H1 (cell line): ENCODE results near the gene KCTD3. TPM values are rescaled to one million over a fixed set of nuclear protein-coding genes. Genes with fewer than 3 reads are reported as not detected.
A peak's percentile ranks its signal among the peaks of the same experiment; 100 is the strongest.

Experiments used
- CTCF ChIA-PET: fragments of 300-600 bp; sonication (Branson Sonifier 250); formaldehyde crosslinking; loops from one replicate; lab custom pipeline; 2021; ENCODE audit not compliant: partially characterized antibody; lab: Charles Lee
- POLR2A ChIA-PET: fragments of 300-600 bp; sonication (Branson Sonifier 250); formaldehyde crosslinking; loops from one replicate; lab custom pipeline; 2021; ENCODE audit warnings: inconsistent platforms; ENCODE audit not compliant: partially characterized antibody; lab: Charles Lee
- DNase-seq, 2 experiments: peaks; one replicate each; pipeline versions ENCODE4 v3.0.0 to v3.0.0-alpha.2; 2010 to 2022; ENCODE audit warnings: low spot score in 2 of 2, low read depth in 1 of 2, mixed read lengths in 1 of 2
- FAIRE-seq: peaks from 2 replicates; lab custom pipeline; 2011; peaks lifted over from hg19 to GRCh38; lab: Jason Lieb, UNC
- H2AFZ ChIP-seq: 2 replicates; pipeline ENCODE4 v1.8.1; 2012; ENCODE audit warnings: low read length, inconsistent platforms
- H2AK5ac ChIP-seq: 2 replicates; pipeline ENCODE4 v1.6.1; 2013; ENCODE audit warnings: low read depth, low read length
- H2BK120ac ChIP-seq: replicated peaks from 2 replicates; pipeline ENCODE3; 2013; ENCODE audit warnings: low read depth, low read length, inconsistent platforms
- H2BK12ac ChIP-seq: 2 replicates; pipeline ENCODE4 v1.6.1; 2013; ENCODE audit warnings: low read depth, low read length
- H2BK15ac ChIP-seq: 2 replicates; pipeline ENCODE4 v1.6.1; 2013; ENCODE audit warnings: low read length
- H2BK20ac ChIP-seq: 2 replicates; pipeline ENCODE4 v1.6.1; 2013; ENCODE audit warnings: low read length
- H2BK5ac ChIP-seq: 2 replicates; pipeline ENCODE4 v1.6.1; 2013; ENCODE audit warnings: low read depth, low read length
- H3K14ac ChIP-seq: 2 replicates; pipeline ENCODE4 v1.6.1; 2013; ENCODE audit warnings: inconsistent platforms; ENCODE audit not compliant: insufficient read length
- H3K18ac ChIP-seq: 2 replicates; pipeline ENCODE4 v1.6.1; 2013; ENCODE audit warnings: low read length; ENCODE audit errors: extremely low read depth
- H3K23ac ChIP-seq: 2 replicates; pipeline ENCODE4 v1.6.1; 2013; ENCODE audit warnings: inconsistent platforms; ENCODE audit not compliant: insufficient read length
- H3K23me2 ChIP-seq: 2 replicates; pipeline ENCODE4 v1.6.1; 2013; ENCODE audit warnings: low read depth, low read length
- H3K27ac ChIP-seq: 2 replicates; pipeline ENCODE4 v1.6.1; 2011; ENCODE audit warnings: low read depth, low read length, inconsistent platforms
- H3K27me3 ChIP-seq, 4 experiments: replicated peaks in 1 of 4; 1 replicate in 1 of 4; 2 replicates in 3 of 4; pipeline versions ENCODE4 v1.6.1 to v1.8.1; 2011 to 2013; ENCODE audit warnings: low read length in 3 of 4, mild to moderate bottlenecking in 3 of 4, inconsistent platforms in 2 of 4, mixed read lengths in 2 of 4, moderate library complexity in 1 of 4; ENCODE audit not compliant: control insufficient read depth in 3 of 4, insufficient read depth in 3 of 4; ENCODE audit errors: extremely low read depth in 1 of 4
- H3K36me3 ChIP-seq, 4 experiments: 2 replicates each; pipeline versions ENCODE4 v1.6.1 to v1.8.1; 2011 to 2013; ENCODE audit warnings: mild to moderate bottlenecking in 4 of 4, low read length in 3 of 4, moderate library complexity in 2 of 4, control low read depth in 1 of 4, inconsistent platforms in 1 of 4; ENCODE audit not compliant: insufficient read depth in 4 of 4, control insufficient read depth in 2 of 4
- H3K4ac ChIP-seq: replicated peaks from 2 replicates; pipeline ENCODE3; 2013; ENCODE audit warnings: low read length, low read depth, mixed read lengths, inconsistent platforms; ENCODE audit not compliant: insufficient read length
- H3K4me1 ChIP-seq, 4 experiments: replicated peaks in 1 of 4; 1 replicate in 1 of 4; 2 replicates in 3 of 4; pipeline versions ENCODE4 v1.6.1 to v1.8.1; 2011 to 2013; ENCODE audit warnings: low read length in 3 of 4, inconsistent platforms in 2 of 4, mixed read lengths in 1 of 4; ENCODE audit not compliant: insufficient read depth in 4 of 4, control insufficient read depth in 3 of 4
- H3K4me2 ChIP-seq, 2 experiments: 2 replicates each; pipeline versions ENCODE4 v1.6.1 to v1.8.1; 2011 to 2013; ENCODE audit warnings: low read depth in 2 of 2, low read length in 2 of 2, control low read depth in 1 of 2, inconsistent platforms in 1 of 2, mild to moderate bottlenecking in 1 of 2; ENCODE audit not compliant: insufficient read depth in 1 of 2
- H3K4me3 ChIP-seq, 4 experiments: fragments of 200-600, 300-600 bp in 1 of 4; sonication (generic), shearing (Covaris generic), sonication (Bioruptor Twin) in 1 of 4; 2 replicates each; pipeline versions ENCODE4 v1.5.1 to v1.8.1; 2011 to 2016; ENCODE audit warnings: low read length in 4 of 4, low read depth in 3 of 4, control low read depth in 2 of 4, inconsistent platforms in 2 of 4, mild to moderate bottlenecking in 2 of 4, mixed read lengths in 1 of 4, moderate library complexity in 1 of 4; ENCODE audit not compliant: insufficient read depth in 2 of 4; ENCODE audit errors: extremely low read depth in 1 of 4
- H3K56ac ChIP-seq: replicated peaks from 2 replicates; pipeline ENCODE3; 2013; ENCODE audit warnings: low read depth, mild to moderate bottlenecking, mixed read lengths, low read length, inconsistent platforms; ENCODE audit not compliant: insufficient read length
- H3K79me1 ChIP-seq: 2 replicates; pipeline ENCODE4 v1.6.1; 2013; ENCODE audit warnings: low read depth, low read length, control low read depth
- H3K79me2 ChIP-seq, 2 experiments: 2 replicates each; pipeline versions ENCODE4 v1.6.1 to v1.8.1; 2012 to 2013; ENCODE audit warnings: low read length in 2 of 2, mild to moderate bottlenecking in 2 of 2, inconsistent platforms in 1 of 2; ENCODE audit not compliant: insufficient read depth in 2 of 2, control insufficient read depth in 1 of 2
- H3K9ac ChIP-seq, 4 experiments: replicated peaks in 1 of 4; 1 replicate in 1 of 4; 2 replicates in 3 of 4; pipeline versions ENCODE4 v1.6.1 to v1.8.1; 2011 to 2013; ENCODE audit warnings: low read depth in 3 of 4, low read length in 3 of 4, control low read depth in 2 of 4, mild to moderate bottlenecking in 2 of 4, moderate library complexity in 2 of 4, inconsistent platforms in 1 of 4; ENCODE audit errors: extremely low read depth in 1 of 4
- H3K9me3 ChIP-seq, 2 experiments: 2 replicates each; pipeline versions ENCODE4 v1.6.1 to v1.8.1; 2012 to 2013; ENCODE audit warnings: mild to moderate bottlenecking in 2 of 2, moderate library complexity in 2 of 2, control low read depth in 1 of 2, inconsistent platforms in 1 of 2, low read depth in 1 of 2, low read length in 1 of 2, mixed read lengths in 1 of 2; ENCODE audit not compliant: insufficient read depth in 2 of 2
- H4K20me1 ChIP-seq, 2 experiments: replicated peaks in 1 of 2; 2 replicates each; pipeline versions ENCODE3 to v1.8.1; 2011 to 2013; ENCODE audit warnings: inconsistent platforms in 2 of 2, low read length in 2 of 2, mild to moderate bottlenecking in 1 of 2; ENCODE audit not compliant: insufficient read depth in 2 of 2, control insufficient read depth in 1 of 2
- H4K5ac ChIP-seq: 2 replicates; pipeline ENCODE4 v1.6.1; 2013; ENCODE audit warnings: low read length, low read depth, mixed read lengths, inconsistent platforms; ENCODE audit not compliant: insufficient read length
- H4K8ac ChIP-seq: 2 replicates; pipeline ENCODE4 v1.8.0; 2013; ENCODE audit warnings: mild to moderate bottlenecking, moderate library complexity, low read length, inconsistent platforms; ENCODE audit not compliant: insufficient read depth; ENCODE audit errors: extremely low read depth
- H4K91ac ChIP-seq: replicated peaks from 2 replicates; pipeline ENCODE3; 2013; ENCODE audit warnings: low read length, mixed read lengths, inconsistent platforms; ENCODE audit not compliant: insufficient read length
- BCL11A ChIP-seq, 2 experiments: IDR thresholded peaks; one replicate each; pipeline ENCODE4 v1.6.1; 2011; ENCODE audit warnings: low read depth in 2 of 2, low read length in 2 of 2, mild to moderate bottlenecking in 2 of 2
- CBX5 ChIP-seq: fragments of 300-800, 300-1000 bp; sonication (generic); IDR thresholded peaks from 2 replicates; pipeline ENCODE4 v1.7.1; 2016; ENCODE audit warnings: antibody characterized with exemption, low read length, low read depth
- EP300 ChIP-seq, 2 experiments: IDR thresholded peaks; 1 replicate in 1 of 2; 2 replicates in 1 of 2; pipeline ENCODE4 v1.6.1; 2011 to 2012; ENCODE audit warnings: low read depth in 2 of 2, low read length in 2 of 2, mild to moderate bottlenecking in 2 of 2, borderline replicate concordance in 1 of 2, inconsistent platforms in 1 of 2, moderate library complexity in 1 of 2
- GABPA ChIP-seq: IDR thresholded peaks from 2 replicates; pipeline ENCODE4 v1.6.1; 2011; ENCODE audit warnings: mild to moderate bottlenecking, low read length, moderate library complexity, borderline replicate concordance; ENCODE audit not compliant: insufficient read depth
- GTF2F1 ChIP-seq: IDR thresholded peaks from 2 replicates; pipeline ENCODE4 v1.6.1; 2012; ENCODE audit warnings: low read depth, low read length, improper control_type of control experiment, borderline replicate concordance
- NANOG ChIP-seq: IDR thresholded peaks from 2 replicates; pipeline ENCODE4 v1.6.1; 2011; ENCODE audit warnings: low read length, low read depth, mild to moderate bottlenecking, inconsistent platforms; ENCODE audit not compliant: insufficient read depth, poor library complexity, severe bottlenecking
- RAD21 ChIP-seq, 2 experiments: IDR thresholded peaks in 1 of 2; conservative IDR thresholded peaks in 1 of 2; 2 replicates each; pipeline ENCODE4 v1.6.1; 2011; ENCODE audit warnings: low read depth in 2 of 2, low read length in 2 of 2, improper control_type of control experiment in 1 of 2, inconsistent platforms in 1 of 2, mild to moderate bottlenecking in 1 of 2, moderate library complexity in 1 of 2
- SIN3A ChIP-seq, 2 experiments: IDR thresholded peaks in 1 of 2; conservative IDR thresholded peaks in 1 of 2; 2 replicates each; pipeline ENCODE4 v1.6.1; 2011 to 2012; ENCODE audit warnings: low read length in 2 of 2, improper control_type of control experiment in 1 of 2, low read depth in 1 of 2, mild to moderate bottlenecking in 1 of 2
- SIX5 ChIP-seq: IDR thresholded peaks from 2 replicates; pipeline ENCODE4 v1.6.1; 2011; ENCODE audit warnings: mild to moderate bottlenecking, low read depth, low read length
- TEAD4 ChIP-seq: IDR thresholded peaks from 2 replicates; pipeline ENCODE4 v1.6.1; 2012; ENCODE audit warnings: low read depth, low read length, inconsistent platforms, mixed read lengths
- WGBS, 2 experiments: shearing (Covaris generic) in 1 of 2; methylation state at CpG; one replicate each; pipeline versions ENCODE4 v1.1.6 to v1.1.7; 2013 to 2015; ENCODE audit warnings: low lambda C conversion rate in 2 of 2, mixed read lengths in 2 of 2, inconsistent platforms in 1 of 2, low coverage in 1 of 2, missing lambda C conversion rate in 1 of 2; ENCODE audit not compliant: insufficient replicate concordance in 2 of 2, insufficient coverage in 1 of 2, insufficient read length in 1 of 2; ENCODE audit errors: extremely low coverage in 1 of 2, missing lambda C conversion rate in 1 of 2; 5-methylcytosine and 5-hydroxymethylcytosine counted together
- polyA plus RNA-seq, 7 experiments: library from polyadenylated mRNA; depleted of rRNA in 3 of 7; stranded (reverse) in 5 of 7; unstranded in 2 of 7; fragments of >200 nt in 5 of 7; fragments of 200-250 nt in 2 of 7; gene quantifications; 1 replicate in 5 of 7; 2 replicates in 1 of 7; 4 replicates in 1 of 7; pipeline versions ENCODE4 v1.2.1 to v1.2.3, GENCODE V29; 2011 to 2013; ENCODE audit warnings: missing spikeins in 2 of 7, mixed read lengths in 2 of 7
- total RNA-seq: library from RNA; stranded (reverse); fragmentation: NEBNext Ultra II Directional; extraction: Animal tissue kit (Norgen Biotek cat#: 25700); gene quantifications from 2 replicates; pipeline ENCODE4 v1.2.1, GENCODE V29; 2021
- TF ChIP-seq, protein P1 (sequence below): IDR thresholded peaks from 2 replicates; pipeline ENCODE4 v1.6.1; 2012; ENCODE audit warnings: inconsistent platforms
- TF ChIP-seq, protein P2 (sequence below): IDR thresholded peaks from 2 replicates; pipeline ENCODE4 v1.6.1; 2012; ENCODE audit warnings: inconsistent platforms

The KCTD3 gene
- total and polyA plus RNA-seq, 2 of the 8 experiments (the other 6 are each of a cell fraction or from before 2014, with no cell fraction given), result 43.0 to 55.6 TPM

DNA sequence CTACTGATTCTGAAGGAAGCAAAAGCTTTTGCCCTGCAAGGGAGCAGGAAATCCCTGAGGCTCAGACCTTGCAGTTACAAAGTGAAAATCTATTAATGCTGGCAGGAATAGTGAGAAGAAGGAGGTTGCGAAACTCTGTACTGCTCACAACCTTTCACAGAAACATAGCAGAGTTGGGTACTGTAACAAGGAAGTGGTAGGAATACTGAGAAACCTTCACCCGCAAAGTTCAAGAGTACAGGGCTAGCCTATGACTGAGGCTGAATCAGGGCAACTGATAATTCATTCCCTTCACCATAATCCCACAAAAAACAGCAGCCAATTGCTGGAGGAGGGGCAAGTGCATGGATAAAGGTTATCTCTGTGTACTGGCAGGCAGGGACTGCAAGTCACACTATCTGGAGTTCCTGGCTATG lies 23.9 kb upstream of the KCTD3 start:
- Histone ChIP-seq H3K4me3 (no peak overlapping the region), H2BK12ac (no peak overlapping the region), H2AFZ (0 out of 2 replicates have a peak overlapping the region, but pooled peaks have one; percentile 14), H3K4me1 (no peaks in the 10 kb centered on the region), H4K20me1 (no peaks in the 10 kb centered on the region), H3K9ac (no peak overlapping the region), H4K8ac (no peak overlapping the region), H3K79me1 (no peaks in the 10 kb centered on the region), H3K18ac (no peak overlapping the region), H2BK5ac (no peak overlapping the region), H4K91ac (no peak overlapping the region), H3K27me3 (no peaks in the 10 kb centered on the region), H2AK5ac (no peak overlapping the region), H2BK20ac (no peak overlapping the region), H3K9me3 (peaks cover 6 to 7% of the 10 kb centered on the region in 2 experiments; a peak in 3 of 4 replicates), H3K14ac (no peak overlapping the region), H4K5ac (no peak overlapping the region), H3K23ac (no peak overlapping the region), H3K4ac (no peak overlapping the region), H3K79me2 (no peaks in the 10 kb centered on the region), H3K23me2 (no peaks in the 10 kb centered on the region), H3K4me2 (no peak overlapping the region), H3K56ac (no peak overlapping the region), H3K27ac (no peak overlapping the region), H2BK120ac (no peak overlapping the region), H3K36me3 (no peaks in the 10 kb centered on the region), H2BK15ac (no peak overlapping the region)
- WGBS, 2 experiments, result 95% methylated on average over 2 of the region's 2 CpGs; no CpG with 5 or more reads in 1 of the 2 experiments
- DNase-seq, result no peak
- POLR2A ChIA-PET, result no interaction called here
- CTCF ChIA-PET, result interaction anchor here (0.5 to 1.3 kb wide), 3 partner anchors 16 to 830 kb away, joined by 3 to 5 read pairs (median 3); no protein-coding TSS in a partner anchor
- FAIRE-seq, result no peak
- TF ChIP-seq TEAD4, result no peak
- TF ChIP-seq, protein P1, sequence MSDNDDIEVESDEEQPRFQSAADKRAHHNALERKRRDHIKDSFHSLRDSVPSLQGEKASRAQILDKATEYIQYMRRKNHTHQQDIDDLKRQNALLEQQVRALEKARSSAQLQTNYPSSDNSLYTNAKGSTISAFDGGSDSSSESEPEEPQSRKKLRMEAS, result no peak
- no peak for TF ChIP-seq RAD21 (IDR thresholded peaks at IDR 0.05 in 1 of 2, conservative IDR thresholded peaks at IDR 0.05 in 1 of 2; ENCODE audit: low read depth in 2 of 2, low read length in 2 of 2)
- TF ChIP-seq CBX5, result no peak
- TF ChIP-seq, protein P2, sequence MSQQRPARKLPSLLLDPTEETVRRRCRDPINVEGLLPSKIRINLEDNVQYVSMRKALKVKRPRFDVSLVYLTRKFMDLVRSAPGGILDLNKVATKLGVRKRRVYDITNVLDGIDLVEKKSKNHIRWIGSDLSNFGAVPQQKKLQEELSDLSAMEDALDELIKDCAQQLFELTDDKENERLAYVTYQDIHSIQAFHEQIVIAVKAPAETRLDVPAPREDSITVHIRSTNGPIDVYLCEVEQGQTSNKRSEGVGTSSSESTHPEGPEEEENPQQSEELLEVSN, result no peak
- TF ChIP-seq GABPA, result no peak
- no peak for TF ChIP-seq NANOG
- no peak for TF ChIP-seq SIN3A (conservative IDR thresholded peaks at IDR 0.05 in 1 of 2, IDR thresholded peaks at IDR 0.05 in 1 of 2; ENCODE audit: low read depth in 1 of 2, low read length in 2 of 2)
- no peak for TF ChIP-seq EP300 (IDR thresholded peaks at IDR 0.05; ENCODE audit: borderline replicate concordance in 1 of 2, low read depth in 2 of 2, low read length in 2 of 2)
- TF ChIP-seq GTF2F1, result no peak
- TF ChIP-seq SIX5, result no peak
- TF ChIP-seq BCL11A (IDR thresholded peaks at IDR 0.05; ENCODE audit: low read depth in 2 of 2, low read length in 2 of 2), result no peak
